Transverse colon (tissue), 3 donors: ENCODE data around the gene POC1B.

Source experiments
- POLR2A ChIP-seq: fragments of 450-650 bp; IDR thresholded peaks from one replicate; pipeline ENCODE4 v1.6.1; 2016; ENCODE audit warnings: antibody characterized with exemption, mild to moderate bottlenecking, moderate library complexity
- TF ChIP-seq, protein P1 (sequence below), 5 experiments: fragments of 200-600 bp in 3 of 5; fragments of 450-650 bp in 2 of 5; sonication (generic) in 3 of 5; IDR thresholded peaks; 1 replicate in 2 of 5; 2 replicates in 3 of 5; pipeline ENCODE4 v1.5.1; 2016 to 2017; ENCODE audit warnings: antibody characterized with exemption in 5 of 5, inconsistent platforms in 3 of 5, mild to moderate bottlenecking in 2 of 5, moderate library complexity in 1 of 5

DNA sequence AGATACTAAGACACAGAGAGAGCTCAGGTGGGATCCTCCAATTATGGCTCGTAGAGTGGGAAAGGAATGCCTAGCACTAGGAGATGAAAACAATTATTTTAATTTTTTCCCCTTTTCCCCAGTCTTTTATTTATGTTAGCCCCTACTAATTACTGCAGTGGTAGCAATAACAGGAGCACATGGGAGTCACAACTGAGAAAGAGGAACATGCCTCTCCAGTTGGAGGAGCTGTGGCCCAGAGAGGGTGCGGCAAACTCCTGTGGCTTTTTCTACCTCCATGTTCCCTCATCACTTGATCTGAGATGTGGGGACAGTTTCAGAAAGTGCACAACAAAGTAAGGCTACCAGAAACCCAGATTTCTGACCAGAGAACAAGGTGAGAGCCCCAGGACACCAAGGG is 25.9 kb upstream of the POC1B start:
- TF ChIP-seq, protein P1, sequence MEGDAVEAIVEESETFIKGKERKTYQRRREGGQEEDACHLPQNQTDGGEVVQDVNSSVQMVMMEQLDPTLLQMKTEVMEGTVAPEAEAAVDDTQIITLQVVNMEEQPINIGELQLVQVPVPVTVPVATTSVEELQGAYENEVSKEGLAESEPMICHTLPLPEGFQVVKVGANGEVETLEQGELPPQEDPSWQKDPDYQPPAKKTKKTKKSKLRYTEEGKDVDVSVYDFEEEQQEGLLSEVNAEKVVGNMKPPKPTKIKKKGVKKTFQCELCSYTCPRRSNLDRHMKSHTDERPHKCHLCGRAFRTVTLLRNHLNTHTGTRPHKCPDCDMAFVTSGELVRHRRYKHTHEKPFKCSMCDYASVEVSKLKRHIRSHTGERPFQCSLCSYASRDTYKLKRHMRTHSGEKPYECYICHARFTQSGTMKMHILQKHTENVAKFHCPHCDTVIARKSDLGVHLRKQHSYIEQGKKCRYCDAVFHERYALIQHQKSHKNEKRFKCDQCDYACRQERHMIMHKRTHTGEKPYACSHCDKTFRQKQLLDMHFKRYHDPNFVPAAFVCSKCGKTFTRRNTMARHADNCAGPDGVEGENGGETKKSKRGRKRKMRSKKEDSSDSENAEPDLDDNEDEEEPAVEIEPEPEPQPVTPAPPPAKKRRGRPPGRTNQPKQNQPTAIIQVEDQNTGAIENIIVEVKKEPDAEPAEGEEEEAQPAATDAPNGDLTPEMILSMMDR (IDR thresholded peaks at IDR 0.05) = no peak
- no peak for TF ChIP-seq POLR2A
